WTC11 (cell line): ENCODE data around the gene PFKFB4. TPM values are rescaled to one million over a fixed set of nuclear protein-coding genes. Genes with fewer than 3 reads are reported as not detected.

Experiments
- ATAC-seq: fragments of 200-7000 bp; cut with Tn5 transposase; 2 replicates; pipeline ENCODE4 v1.10.0; 2021; ENCODE audit warnings: mild to moderate bottlenecking, moderate library complexity
- CTCF ChIA-PET: fragments of 300-600 bp; sonication (Branson Sonifier 250); formaldehyde crosslinking; loops from one replicate; lab custom pipeline; 2021; ENCODE audit warnings: antibody characterized with exemption; lab: Charles Lee
- POLR2A ChIA-PET: fragments of 350-600 bp; sonication (Branson Sonifier 250); formaldehyde crosslinking; loops from one replicate; lab custom pipeline; 2021; ENCODE audit warnings: antibody characterized with exemption; lab: Charles Lee
- DNase-seq: peaks from one replicate; pipeline ENCODE4 v3.0.0; 2021; ENCODE audit warnings: low spot score
- H3K27ac Mint-ChIP-seq: 2 replicates; pipeline ENCODE4 v1.8.0; 2021; ENCODE audit warnings: mixed read lengths
- H3K27me3 Mint-ChIP-seq: 2 replicates; pipeline ENCODE4 v1.8.0; 2021; ENCODE audit warnings: low read depth, mild to moderate bottlenecking, moderate library complexity, mixed read lengths
- H3K36me3 Mint-ChIP-seq: 2 replicates; pipeline ENCODE4 v1.8.0; 2021; ENCODE audit warnings: mixed read lengths
- H3K4me1 Mint-ChIP-seq: 2 replicates; pipeline ENCODE4 v1.8.0; 2022; ENCODE audit warnings: mixed read lengths
- H3K4me3 Mint-ChIP-seq: 2 replicates; pipeline ENCODE4 v1.8.0; 2021; ENCODE audit warnings: mild to moderate bottlenecking, moderate library complexity, mixed read lengths
- H3K9me3 Mint-ChIP-seq: 2 replicates; pipeline ENCODE4 v1.8.0; 2021; ENCODE audit warnings: mixed read lengths
- ARID4B ChIP-seq: sonication (generic); formaldehyde crosslinking; IDR thresholded peaks from 2 replicates; pipeline ENCODE4 v1.8.0; 2023; ENCODE audit warnings: missing genetic modification reagents, mild to moderate bottlenecking, borderline replicate concordance
- ATF1 ChIP-seq: sonication (generic); formaldehyde crosslinking; IDR thresholded peaks from 2 replicates; pipeline ENCODE4 v1.8.1; 2023; ENCODE audit warnings: mild to moderate bottlenecking, moderate library complexity, missing genetic modification reagents
- CBFB ChIP-seq: sonication (generic); formaldehyde crosslinking; IDR thresholded peaks from 2 replicates; pipeline ENCODE4 v1.8.1; 2022; ENCODE audit warnings: mild to moderate bottlenecking, low read depth, missing genetic modification reagents
- CDX4 ChIP-seq: fragments of 250-450 bp; sonication (Bioruptor Pico); IDR thresholded peaks from 2 replicates; pipeline ENCODE4 v1.9.0; 2021; ENCODE audit warnings: moderate library complexity, mild to moderate bottlenecking, inconsistent platforms, borderline replicate concordance
- E2F1 ChIP-seq: sonication (generic); formaldehyde crosslinking; IDR thresholded peaks from 2 replicates; pipeline ENCODE4 v1.8.0; 2022; ENCODE audit warnings: mild to moderate bottlenecking, missing genetic modification reagents
- EMX1 ChIP-seq: fragments of 250-450 bp; sonication (Bioruptor Pico); IDR thresholded peaks from 2 replicates; pipeline ENCODE4 v1.8.0; 2021; ENCODE audit warnings: mild to moderate bottlenecking
- ERG ChIP-seq: fragments of 250-450 bp; sonication (Bioruptor Pico); IDR thresholded peaks from 2 replicates; pipeline ENCODE4 v1.8.0; 2021; ENCODE audit warnings: mild to moderate bottlenecking
- IRF2 ChIP-seq: sonication (generic); formaldehyde crosslinking; IDR thresholded peaks from 2 replicates; pipeline ENCODE4 v1.8.0; 2022; ENCODE audit warnings: low read depth, missing genetic modification reagents, borderline replicate concordance
- KAT7 ChIP-seq: sonication (generic); formaldehyde crosslinking; IDR thresholded peaks from 2 replicates; pipeline ENCODE4 v1.8.1; 2023; ENCODE audit warnings: missing genetic modification reagents, mild to moderate bottlenecking, borderline replicate concordance
- MXD4 ChIP-seq: fragments of 250-450 bp; sonication (Bioruptor Pico); IDR thresholded peaks from 2 replicates; pipeline ENCODE4 v1.8.0; 2021; ENCODE audit warnings: mild to moderate bottlenecking, moderate library complexity, borderline replicate concordance
- NFATC4 ChIP-seq: fragments of 250-450 bp; sonication (Bioruptor Pico); IDR thresholded peaks from 2 replicates; pipeline ENCODE4 v1.9.0; 2021; ENCODE audit warnings: mild to moderate bottlenecking
- RORB ChIP-seq: fragments of 250-450 bp; sonication (Bioruptor Pico); IDR thresholded peaks from 2 replicates; pipeline ENCODE4 v1.9.0; 2021; ENCODE audit warnings: mild to moderate bottlenecking
- SOX15 ChIP-seq: fragments of 250-450 bp; sonication (Bioruptor Pico); IDR thresholded peaks from 2 replicates; pipeline ENCODE4 v1.9.0; 2021; ENCODE audit warnings: mild to moderate bottlenecking
- TEAD1 ChIP-seq: sonication (generic); formaldehyde crosslinking; IDR thresholded peaks from 2 replicates; pipeline ENCODE4 v1.8.0; 2022; ENCODE audit warnings: mild to moderate bottlenecking, missing genetic modification reagents
- TP53 ChIP-seq: sonication (generic); formaldehyde crosslinking; IDR thresholded peaks from 2 replicates; pipeline ENCODE4 v1.8.1; 2023; ENCODE audit warnings: mild to moderate bottlenecking, missing genetic modification reagents
- total RNA-seq: library from RNA; stranded (reverse); gene quantifications from 3 replicates; pipeline ENCODE4 v1.2.3, GENCODE V29; 2021

PFKFB4 gene
- total RNA-seq, 1 experiment from 2014 or later, result 18.0 TPM

DNA sequence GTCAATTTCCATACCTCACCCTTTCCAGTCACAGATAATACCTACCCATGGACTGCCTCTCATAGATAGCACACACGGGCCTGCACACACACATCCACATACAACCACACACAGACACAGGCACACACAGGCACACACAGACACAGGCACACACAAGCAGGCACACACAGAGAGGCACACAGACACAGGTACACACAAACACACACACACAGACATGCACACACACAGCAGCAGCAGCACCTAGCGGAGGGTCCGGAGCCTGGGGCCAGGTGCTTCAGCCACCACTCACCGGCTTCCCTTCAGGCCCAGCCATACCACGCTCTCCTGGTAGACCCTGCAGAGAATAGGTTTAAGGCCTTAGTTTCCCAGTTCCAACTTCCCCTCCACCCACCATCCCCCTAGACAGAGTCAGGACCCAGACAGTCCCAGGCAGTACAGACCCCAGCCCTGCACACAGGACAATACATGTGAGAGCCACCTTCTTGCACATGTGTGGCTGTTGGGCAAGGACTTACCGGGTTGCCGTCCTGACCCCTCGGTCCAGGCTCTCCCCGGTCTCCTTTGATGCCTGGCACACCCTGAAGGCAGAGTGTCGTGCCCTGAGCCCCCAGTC, 17.5 kb upstream of the PFKFB4 start:
- TF ChIP-seq TEAD1 (CRISPR knock-in tag) (no peak), KAT7 (CRISPR knock-in tag) (no peak), SOX15 (CRISPR knock-in tag) (no peak), NFATC4 (no peak), ERG (no peak), E2F1 (CRISPR knock-in tag) (no peak), ARID4B (CRISPR knock-in tag) (no peak), CDX4 (CRISPR knock-in tag) (no peak), TP53 (CRISPR knock-in tag) (no peak)
- ATAC-seq (no peak), DNase-seq (no peak)
- Mint-ChIP-seq H3K4me1 (no peaks in the 10 kb centered on the region), H3K9me3 (no peaks in the 10 kb centered on the region), H3K27me3 (no peaks in the 10 kb centered on the region), H3K27ac (no peak overlapping the region), H3K4me3 (no peak overlapping the region), H3K36me3 (no peaks in the 10 kb centered on the region; the same call in 1 of the 2 replicates)
- CTCF ChIA-PET, result no interaction called here
- POLR2A ChIA-PET, result no interaction called here

- no peaks in the 10 kb centered on the region for H3K27me3 Mint-ChIP-seq
- ATAC-seq (no peak), DNase-seq (no peak)
- ChIA-PET CTCF (interaction anchor here (1.1 kb wide), 1 partner anchor 136 kb away, joined by 3 read pairs; no protein-coding TSS in a partner anchor), POLR2A (no interaction called here)
- H3K4me3 Mint-ChIP-seq, result no peak overlapping the region
- no peaks in the 10 kb centered on the region for H3K9me3 Mint-ChIP-seq
- no peaks in the 10 kb centered on the region for H3K4me1 Mint-ChIP-seq
- H3K27ac Mint-ChIP-seq, result no peak overlapping the region
- H3K36me3 Mint-ChIP-seq, result no peaks in the 10 kb centered on the region; the same call in 1 of the 2 replicates
- no peak for TF ChIP-seq EMX1 (CRISPR knock-in tag)
- no peak for TF ChIP-seq TP53 (CRISPR knock-in tag)
- no peak for TF ChIP-seq ATF1 (CRISPR knock-in tag)
- no peak for TF ChIP-seq IRF2 (CRISPR knock-in tag)
- TF ChIP-seq RORB (CRISPR knock-in tag), result no peak
- TF ChIP-seq MXD4 (CRISPR knock-in tag), result no peak
Observed at GRCh38 chr3:48572517-48572916, 15.9 kb upstream of the PFKFB4 start.

DNA sequence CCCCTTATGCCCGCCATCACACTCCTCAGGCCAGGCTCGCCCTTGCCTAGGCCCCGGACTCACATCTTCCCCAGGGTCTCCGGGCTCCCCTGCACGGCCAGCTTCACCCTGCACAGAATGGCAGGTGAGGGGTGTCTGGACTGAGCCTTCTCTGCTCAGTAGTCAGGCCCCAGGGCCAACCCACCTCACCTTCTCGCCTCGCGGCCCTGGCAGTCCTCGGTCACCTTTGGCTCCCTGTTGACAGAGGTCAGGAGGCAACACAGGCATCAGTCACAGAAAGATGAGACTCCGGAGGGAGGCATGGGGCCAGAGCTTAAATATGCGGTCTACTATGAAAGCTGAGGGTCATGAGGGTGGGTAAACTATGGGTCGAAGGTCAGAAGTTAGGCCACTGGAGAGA, 15.3 kb upstream of the PFKFB4 start:
- Mint-ChIP-seq H3K4me1 (no peaks in the 10 kb centered on the region), H3K9me3 (no peaks in the 10 kb centered on the region), H3K36me3 (no peaks in the 10 kb centered on the region), H3K4me3 (no peak overlapping the region), H3K27me3 (no peaks in the 10 kb centered on the region), H3K27ac (no peak overlapping the region)
- TF ChIP-seq CBFB, result no peak
- POLR2A ChIA-PET, result no interaction called here
- DNase-seq (no peak), ATAC-seq (no peak)
- CTCF ChIA-PET, result no interaction called here
